ENCODE measurements around the gene GAL3ST2. TPM values are rescaled to one million over a fixed set of nuclear protein-coding genes. Genes with fewer than 3 reads are reported as not detected.
"Not testable (repeated sequence)": the region's sequence is repeated elsewhere in the genome, so short reads cannot be mapped to it uniquely, and the experiment has no call there.

GAL3ST2 gene
- total RNA-seq, 1 donor, result 0.43 TPM

DNA sequence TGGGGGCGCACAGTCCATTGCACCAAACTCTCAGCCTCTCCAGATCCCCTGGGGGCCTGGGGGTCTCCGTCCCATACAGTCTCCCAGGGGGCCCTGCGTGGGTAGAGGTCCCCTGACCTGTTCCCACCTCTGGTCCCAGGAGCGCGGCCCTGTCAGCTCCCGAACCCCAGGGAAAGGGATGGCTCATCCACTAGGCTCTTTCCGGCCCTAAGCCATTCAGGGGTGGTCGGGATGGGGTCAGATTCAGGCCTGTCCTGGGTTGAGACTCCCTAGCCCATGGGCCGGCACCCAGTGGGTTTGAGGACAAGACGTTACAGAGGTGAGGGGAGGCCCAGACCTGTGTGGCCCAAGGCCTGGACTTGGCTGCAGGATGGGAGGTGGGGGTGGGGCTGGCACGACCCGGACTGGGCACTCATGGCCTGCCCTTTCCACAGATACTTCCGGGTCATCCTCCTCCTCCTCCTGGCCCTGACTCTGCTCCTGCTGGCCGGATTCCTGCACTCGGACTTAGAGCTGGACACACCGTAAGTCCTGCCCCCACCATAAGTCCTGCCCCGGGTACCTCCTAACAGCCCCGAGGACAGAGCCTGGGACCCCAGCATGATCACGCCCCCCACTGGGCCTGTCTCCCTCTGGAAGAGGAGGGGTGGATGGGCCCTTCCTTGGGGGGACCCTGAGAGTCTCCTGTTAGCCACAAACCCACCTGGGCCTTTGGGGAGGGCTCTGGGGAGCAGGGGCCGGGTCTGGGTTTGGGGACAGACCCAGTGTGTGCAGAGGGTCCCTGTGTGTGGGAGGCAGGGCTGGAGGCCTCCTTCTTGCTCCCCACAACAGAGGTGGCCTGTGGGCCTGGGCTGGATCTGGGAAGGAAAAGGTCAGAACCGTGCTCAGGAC is 22.3 kb downstream of the GAL3ST2 start:
- TF ChIP-seq CTCF (IDR thresholded peaks at IDR 0.05; ENCODE audit: insufficient read depth, low read depth, low read length), result no peak
- DNase-seq (ENCODE audit: low read depth), result no peak
- H3K4me3 ChIP-seq (ENCODE audit: low read depth, low read length), result no peak overlapping the region

- no peak overlapping the region for H3K4me3 ChIP-seq (ENCODE audit: low read depth, low read length)
- DNase-seq (ENCODE audit: low read depth), result no peak
- TF ChIP-seq CTCF (IDR thresholded peaks at IDR 0.05; ENCODE audit: insufficient read depth, low read depth, low read length), result no peak
Measured at GRCh38 chr2:241799522-241800197, 23.0 kb downstream of the GAL3ST2 start.

DNA sequence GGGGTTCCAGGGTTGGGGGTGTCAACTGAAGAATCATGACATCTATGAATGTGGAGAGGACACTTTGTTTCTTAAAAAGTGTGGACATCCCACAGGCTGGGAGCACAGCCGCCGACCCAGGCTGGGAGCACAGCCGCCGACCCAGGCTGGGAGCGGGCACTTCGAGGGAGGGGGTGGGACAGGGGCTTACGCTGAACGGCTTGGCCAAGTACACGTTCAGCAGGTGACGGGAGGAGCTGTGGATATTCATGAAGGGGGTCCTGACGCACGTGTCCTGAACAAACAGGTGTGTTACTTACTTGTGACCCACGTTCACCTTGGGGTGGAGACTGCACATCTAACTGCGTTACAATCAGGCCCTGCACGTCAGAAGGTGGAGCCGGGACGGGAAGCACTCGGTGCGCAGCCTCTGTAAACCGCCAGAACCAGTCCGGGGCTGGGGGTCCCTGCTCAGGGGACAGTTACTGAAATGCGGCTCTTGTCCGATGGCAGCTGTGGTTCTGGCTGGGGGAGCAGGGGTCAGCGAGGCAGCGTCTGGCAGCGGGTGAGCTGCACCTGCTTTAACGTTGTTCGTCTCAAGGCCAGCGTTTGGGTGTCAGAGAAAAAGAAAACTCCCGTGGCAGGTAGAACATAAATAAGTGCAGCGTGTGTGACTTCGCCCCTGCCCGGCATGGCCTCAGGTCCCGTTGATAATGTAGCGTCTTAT is 23.7 kb downstream of the GAL3ST2 start:
- DNase-seq (ENCODE audit: low read depth); H3K4me3 ChIP-seq (ENCODE audit: low read depth, low read length): not testable (repeated sequence)

GRCh38 chr2:241801611-241802420 is 25.2 kb downstream of the GAL3ST2 start:
- H3K4me3 ChIP-seq (ENCODE audit: low read depth, low read length), result no peak overlapping the region
- no peak for DNase-seq (ENCODE audit: low read depth)
- no peak for TF ChIP-seq CTCF (IDR thresholded peaks at IDR 0.05; ENCODE audit: insufficient read depth, low read depth, low read length)

- DNase-seq (ENCODE audit: low read depth), result no peak
- no peak for TF ChIP-seq CTCF (IDR thresholded peaks at IDR 0.05; ENCODE audit: insufficient read depth, low read depth, low read length)
- H3K4me3 ChIP-seq (ENCODE audit: low read depth, low read length), result no peak overlapping the region
Measured at GRCh38 chr2:241802421-241803318, 26.0 kb downstream of the GAL3ST2 start.

Data from fibroblast of villous mesenchyme (primary cell).